GM12878 (cell line): ENCODE data around the gene HVCN1. TPM values are rescaled to one million over a fixed set of nuclear protein-coding genes. Genes with fewer than 3 reads are reported as not detected.

ENCODE experiments used
- ATAC-seq: fragments of 200-7000 bp; cut with Tn5 transposase; 3 replicates; pipeline ENCODE4 v1.9.1; 2020; ENCODE audit warnings: mild to moderate bottlenecking, moderate library complexity
- BruUV-seq: library from RNA; stranded (reverse); fragments of 400-500 nt; replicated peaks from 2 replicates; lab custom pipeline; 2021; lab: Mats Ljungman, UMichigan
- CTCF ChIA-PET: fragments of 300-600 bp; sonication (Branson Sonifier 250); formaldehyde crosslinking; extraction: SDS; loops from one replicate; lab custom pipeline; 2021; ENCODE audit warnings: inconsistent platforms; lab: Yijun Ruan, JAX
- POLR2A ChIA-PET: fragments of 350-600 bp; formaldehyde crosslinking; extraction: SDS; loops from one replicate; lab custom pipeline; 2021; ENCODE audit warnings: inconsistent platforms; lab: Charles Lee
- RAD21 ChIA-PET: fragments of 300-600 bp; sonication (Branson Sonifier 250); formaldehyde crosslinking; loops from one replicate; lab custom pipeline; 2023; ENCODE audit warnings: antibody characterized with exemption; ENCODE audit not compliant: unreplicated experiment; lab: Charles Lee
- SMC1A ChIA-PET: fragments of 300-600 bp; sonication (Branson Sonifier 250); formaldehyde crosslinking; loops from one replicate; lab custom pipeline; 2023; ENCODE audit not compliant: unreplicated experiment, uncharacterized antibody; lab: Charles Lee
- DNase-seq: peaks from one replicate; pipeline ENCODE4 v3.0.0-alpha.2; 2011; ENCODE audit warnings: low read depth, low spot score
- FAIRE-seq: peaks from 3 replicates; lab custom pipeline; 2011; peaks lifted over from hg19 to GRCh38; lab: Jason Lieb, UNC
- H2AFZ ChIP-seq: 2 replicates; pipeline ENCODE4 v1.6.0; 2011; ENCODE audit warnings: low read depth, low read length, control low read depth; ENCODE audit not compliant: control insufficient read depth
- H3K27ac ChIP-seq: 2 replicates; pipeline ENCODE4 v1.5.1; 2011; ENCODE audit warnings: control low read depth; ENCODE audit not compliant: control insufficient read depth, insufficient read depth
- H3K27me3 ChIP-seq, 2 experiments: replicated peaks in 1 of 2; 2 replicates each; pipeline versions ENCODE4 v1.6.0 to v1.6.1; 2011; ENCODE audit warnings: low read length in 1 of 2; ENCODE audit not compliant: control insufficient read depth in 2 of 2, insufficient read depth in 2 of 2
- H3K36me3 ChIP-seq, 2 experiments: 2 replicates each; pipeline ENCODE4 v1.5.1; 2011; ENCODE audit warnings: low read length in 1 of 2; ENCODE audit not compliant: control insufficient read depth in 2 of 2, insufficient read depth in 2 of 2
- H3K4me1 ChIP-seq: 2 replicates; pipeline ENCODE4 v1.6.1; 2011; ENCODE audit warnings: mild to moderate bottlenecking, low read length, moderate library complexity, mixed read lengths; ENCODE audit not compliant: control insufficient read depth, insufficient read depth
- H3K4me2 ChIP-seq: 2 replicates; pipeline ENCODE4 v1.6.0; 2011; ENCODE audit warnings: control low read depth; ENCODE audit not compliant: control insufficient read depth, insufficient read depth
- H3K4me3 ChIP-seq: fragments of 200-600 bp; sonication (generic); 2 replicates; pipeline ENCODE4 v1.5.1; 2016
- H3K79me2 ChIP-seq: 2 replicates; pipeline ENCODE4 v1.6.0; 2011; ENCODE audit warnings: low read length; ENCODE audit not compliant: control insufficient read depth, insufficient read depth
- H3K9ac ChIP-seq: 2 replicates; pipeline ENCODE4 v1.8.0; 2011; ENCODE audit warnings: low read length, control low read depth, mixed read lengths; ENCODE audit not compliant: control insufficient read depth, insufficient read depth
- H3K9me3 ChIP-seq: replicated peaks from 3 replicates; pipeline ENCODE4 v1.5.1; 2011; ENCODE audit warnings: mild to moderate bottlenecking, low read length; ENCODE audit not compliant: control insufficient read depth, insufficient read depth
- H4K20me1 ChIP-seq: 2 replicates; pipeline ENCODE4 v1.6.0; 2011; ENCODE audit not compliant: control insufficient read depth, insufficient read depth
- ASH2L ChIP-seq: fragments of 300-600, 200-600 bp; sonication (generic); IDR thresholded peaks from 2 replicates; pipeline ENCODE4 v1.6.1; 2017; ENCODE audit warnings: low read depth, mild to moderate bottlenecking, borderline replicate concordance
- ATF2 ChIP-seq: IDR thresholded peaks from 2 replicates; pipeline ENCODE4 v1.6.1; 2012; ENCODE audit warnings: low read length, inconsistent platforms
- BACH1 ChIP-seq: fragments of 450-650 bp; IDR thresholded peaks from 2 replicates; pipeline ENCODE4 v1.6.1; 2017; ENCODE audit warnings: mild to moderate bottlenecking, borderline replicate concordance
- CTCF ChIP-seq, 3 experiments: IDR thresholded peaks in 2 of 3; conservative IDR thresholded peaks in 1 of 3; 2 replicates each; pipeline ENCODE4 v1.5.1; 2011; ENCODE audit warnings: low read depth in 3 of 3, low read length in 3 of 3, mild to moderate bottlenecking in 3 of 3, control low read depth in 2 of 3, moderate library complexity in 2 of 3, inconsistent platforms in 1 of 3, mixed read lengths in 1 of 3; ENCODE audit not compliant: control insufficient read depth in 2 of 3, insufficient read depth in 1 of 3; ENCODE audit errors: extremely low read depth in 1 of 3
- HDAC2 ChIP-seq: fragments of 200-600 bp; sonication (generic); IDR thresholded peaks from 2 replicates; pipeline ENCODE4 v1.6.1; 2017
- IKZF1 ChIP-seq: fragments of 450-650 bp; conservative IDR thresholded peaks from 2 replicates; pipeline ENCODE4 v1.6.1; 2017; ENCODE audit warnings: antibody characterized with exemption, mild to moderate bottlenecking
- MTA2 ChIP-seq: fragments of 450-650 bp; IDR thresholded peaks from 2 replicates; pipeline ENCODE4 v1.6.1; 2016; ENCODE audit warnings: low read depth, mild to moderate bottlenecking, moderate library complexity
- PBX3 ChIP-seq: IDR thresholded peaks from 2 replicates; pipeline ENCODE4 v1.6.1; 2011; ENCODE audit warnings: mild to moderate bottlenecking, low read depth, low read length, moderate library complexity; ENCODE audit not compliant: insufficient replicate concordance
- POLR2AphosphoS5 ChIP-seq: IDR thresholded peaks from 2 replicates; pipeline ENCODE4 v1.6.1; 2011; ENCODE audit warnings: mild to moderate bottlenecking, low read length, inconsistent platforms
- USF1 ChIP-seq: IDR thresholded peaks from 2 replicates; pipeline ENCODE4 v1.6.1; 2011; ENCODE audit warnings: borderline replicate concordance, low read depth, mild to moderate bottlenecking, moderate library complexity, mixed read lengths, low read length; ENCODE audit not compliant: insufficient read depth; ENCODE audit errors: extremely low read length
- ZBTB4 ChIP-seq: fragments of 450-650 bp; formaldehyde crosslinking; IDR thresholded peaks from 2 replicates; pipeline ENCODE4 v1.4.0; 2022; ENCODE audit warnings: mild to moderate bottlenecking, moderate library complexity
- ZSCAN29 ChIP-seq: fragments of 450-650 bp; IDR thresholded peaks from 2 replicates; pipeline ENCODE4 v1.6.1; 2017; ENCODE audit warnings: mild to moderate bottlenecking, moderate library complexity
- WGBS: methylation state at CpG from one replicate; pipeline ENCODE4 v1.1.6; 2016; ENCODE audit warnings: low lambda C conversion rate; ENCODE audit not compliant: insufficient replicate concordance, insufficient coverage; ENCODE audit errors: missing lambda C conversion rate; 5-methylcytosine and 5-hydroxymethylcytosine counted together
- in situ Hi-C: fragments of 300-500 bp; cut with MboI; formaldehyde crosslinking; loops from 9 replicates; pipeline ENCODE4 v1.14.3; 2018; ENCODE audit warnings: mixed read lengths
- intact Hi-C: fragments of 100-400 bp; cut with micrococcal nuclease; formaldehyde crosslinking; loops from one replicate; pipeline ENCODE4 v1.14.2; 2022; ENCODE audit not compliant: unreplicated experiment
- polyA plus RNA-seq, 11 experiments: library from polyadenylated mRNA; depleted of rRNA in 4 of 11; unstranded in 6 of 11; stranded (reverse) in 5 of 11; fragments of >200 nt; fragmentation: Nextera tagmentation in 4 of 11; fragmentation: Illumina TruSeq in 1 of 11; extraction: Ambion mirVana in 4 of 11; extraction: Trizol in 1 of 11; gene quantifications; 1 replicate in 1 of 11; 2 replicates in 10 of 11; pipeline versions ENCODE4 v1.2.1 to v1.2.3, GENCODE V29; 2011 to 2016; ENCODE audit warnings: inconsistent platforms in 2 of 11, missing spikeins in 2 of 11, low read depth in 1 of 11
- total RNA-seq, 4 experiments: library from RNA; depleted of rRNA in 3 of 4; stranded (reverse); fragments of >200 nt in 3 of 4; fragmentation: Illumina TruSeq in 1 of 4; extraction: Trizol in 1 of 4; gene quantifications; 2 replicates each; pipeline versions ENCODE4 v1.2.1 to v1.2.3, GENCODE V29; 2013 to 2021

Gene HVCN1
- total and polyA plus RNA-seq, 10 of the 15 experiments (the other 5 are each of a cell fraction or from before 2014, with no cell fraction given) = 27.8 to 181 (median 103) TPM

GRCh38 chr12:110698171-110698902 is 9.4 kb upstream of the HVCN1 start:
- H3K4me3 ChIP-seq = no peak overlapping the region
- in situ Hi-C loops (loop anchor here (5.0 kb wide), 1 partner anchor 81 kb away; no protein-coding TSS in a partner anchor), intact Hi-C loops (loop anchor here (1.0 to 5.0 kb wide), 7 partner anchors 38 to 248 kb away; partner anchors contain the start of genes ARPC3, FAM216A and GPN3)
- H3K9me3 ChIP-seq = no peaks in the 10 kb centered on the region
- DNase-seq (peak; percentile 90), FAIRE-seq (peak; percentile 97), ATAC-seq (peak; percentile 99)
- no peaks in the 10 kb centered on the region for H3K27me3 ChIP-seq
- CTCF ChIA-PET = interaction anchor here (0.6 to 3.0 kb wide), 29 partner anchors 8 to 963 kb away, joined by 3 to 54 read pairs (median 4); partner anchors contain the start of genes FAM216A and TCTN1
- H3K79me2 ChIP-seq = no peaks in the 10 kb centered on the region
- H2AFZ ChIP-seq = peak overlapping the region; percentile 88
- POLR2A ChIA-PET = interaction anchor here (0.6 to 2.5 kb wide), 9 partner anchors 9 to 93 kb away, joined by 3 to 12 read pairs (median 4); partner anchors contain the start of gene TCTN1
- H3K4me1 ChIP-seq = peaks cover 29% of the 10 kb centered on the region
- WGBS = 25% methylated on average over 20 of the region's 20 CpGs
- SMC1A ChIA-PET = interaction anchor here (0.8 to 2.7 kb wide), 22 partner anchors 13 to 248 kb away, joined by 3 to 55 read pairs (median 4); partner anchors contain the start of genes FAM216A, GPN3 and TCTN1
- RAD21 ChIA-PET = interaction anchor here (0.7 to 2.0 kb wide), 23 partner anchors 9 to 248 kb away, joined by 3 to 22 read pairs (median 4); partner anchors contain the start of genes ARPC3, FAM216A, GPN3 and HVCN1
- H4K20me1 ChIP-seq = no peaks in the 10 kb centered on the region
- H3K4me2 ChIP-seq = peak overlapping the region; percentile 64
- BruUV-seq = no TSS peak
- no peaks in the 10 kb centered on the region for H3K36me3 ChIP-seq
- 0 out of 2 replicates have a peak overlapping the region, but pooled peaks have one; percentile 32 for H3K9ac ChIP-seq
- H3K27ac ChIP-seq = peak overlapping the region; percentile 64
- no peak for TF ChIP-seq PBX3
- no peak for TF ChIP-seq USF1
- peak; percentile 63; the same call in 1 of the 2 replicates for TF ChIP-seq IKZF1
- no peak for TF ChIP-seq ASH2L
- TF ChIP-seq MTA2 = 0 out of 2 replicates have a peak, but pooled peaks have one; percentile 14
- TF ChIP-seq ATF2 = no peak
- TF ChIP-seq ZSCAN29 = no peak
- peak; percentile 88 to 90 (median 89) for TF ChIP-seq CTCF (IDR thresholded peaks at IDR 0.05 in 2 of 3, conservative IDR thresholded peaks at IDR 0.05 in 1 of 3; ENCODE audit: control insufficient read depth in 2 of 3, extremely low read depth in 1 of 3, insufficient read depth in 1 of 3, low read depth in 3 of 3, low read length in 3 of 3)
- TF ChIP-seq ZBTB4 (CRISPR knock-in tag) = no peak
- no peak for TF ChIP-seq POLR2AphosphoS5
- no peak for TF ChIP-seq BACH1
- TF ChIP-seq HDAC2 = no peak
